Brain microvascular endothelial cell (primary cell): ENCODE results near the gene TXLNB.
A peak's percentile ranks its signal among the peaks of the same experiment; 100 is the strongest.

Source experiments
- DNase-seq: peaks from one replicate; pipeline ENCODE4 v3.0.0-alpha.2; 2020
- H3K27ac ChIP-seq: fragments of 250-450 bp; sonication (Bioruptor Pico); 2 replicates; pipeline ENCODE4 v1.5.1; 2020; ENCODE audit warnings: mild to moderate bottlenecking, moderate library complexity
- H3K27me3 ChIP-seq: fragments of 250-450 bp; sonication (Bioruptor Pico); replicated peaks from 2 replicates; pipeline ENCODE4 v1.5.1; 2020; ENCODE audit warnings: mild to moderate bottlenecking
- H3K36me3 ChIP-seq: fragments of 250-450 bp; sonication (Bioruptor Pico); replicated peaks from 2 replicates; pipeline ENCODE4 v1.5.1; 2020; ENCODE audit warnings: mild to moderate bottlenecking
- H3K4me3 ChIP-seq: 2 replicates; pipeline ENCODE4 v1.5.1; 2011; ENCODE audit warnings: low read depth, mild to moderate bottlenecking, control low read depth, low read length, moderate library complexity
- CTCF ChIP-seq: IDR thresholded peaks from 2 replicates; pipeline ENCODE4 v1.5.1; 2011; ENCODE audit warnings: low read depth, mild to moderate bottlenecking, moderate library complexity, low read length, control low read depth, inconsistent platforms; ENCODE audit errors: missing control alignments
- in situ Hi-C: cut with HindIII; loops from 2 replicates; pipeline ENCODE4 v1.10.0; 2017; ENCODE audit warnings: low sequenced_read_pairs, low pct_ligation_motif_present

TXLNB gene

DNA sequence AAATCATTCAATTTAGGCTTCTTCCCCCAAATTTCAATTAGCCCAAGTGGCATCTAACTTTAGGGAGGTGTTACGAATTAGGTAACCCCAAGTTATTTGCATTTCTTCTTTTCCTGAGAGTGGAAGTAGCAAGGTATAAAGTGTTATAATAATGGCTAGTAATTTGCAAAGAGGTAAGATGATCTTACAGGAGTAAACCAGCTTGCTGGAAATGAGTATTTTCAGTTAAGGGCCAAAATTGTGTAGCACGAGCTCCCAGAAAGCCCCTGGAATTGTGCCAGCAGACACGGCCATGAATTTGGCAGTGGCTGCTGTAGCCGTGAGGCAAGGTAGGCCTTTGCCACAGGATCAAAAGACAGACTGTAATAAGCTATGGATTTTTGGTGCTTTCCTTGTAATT, 44.7 kb upstream of the TXLNB start:
- no peaks in the 10 kb centered on the region for H3K27me3 ChIP-seq
- no peak for DNase-seq
- no peak for TF ChIP-seq CTCF
- no peaks in the 10 kb centered on the region for H3K36me3 ChIP-seq
- in situ Hi-C loops, result no loop called here
- H3K27ac ChIP-seq, result no peak overlapping the region
- no peak overlapping the region for H3K4me3 ChIP-seq

DNA sequence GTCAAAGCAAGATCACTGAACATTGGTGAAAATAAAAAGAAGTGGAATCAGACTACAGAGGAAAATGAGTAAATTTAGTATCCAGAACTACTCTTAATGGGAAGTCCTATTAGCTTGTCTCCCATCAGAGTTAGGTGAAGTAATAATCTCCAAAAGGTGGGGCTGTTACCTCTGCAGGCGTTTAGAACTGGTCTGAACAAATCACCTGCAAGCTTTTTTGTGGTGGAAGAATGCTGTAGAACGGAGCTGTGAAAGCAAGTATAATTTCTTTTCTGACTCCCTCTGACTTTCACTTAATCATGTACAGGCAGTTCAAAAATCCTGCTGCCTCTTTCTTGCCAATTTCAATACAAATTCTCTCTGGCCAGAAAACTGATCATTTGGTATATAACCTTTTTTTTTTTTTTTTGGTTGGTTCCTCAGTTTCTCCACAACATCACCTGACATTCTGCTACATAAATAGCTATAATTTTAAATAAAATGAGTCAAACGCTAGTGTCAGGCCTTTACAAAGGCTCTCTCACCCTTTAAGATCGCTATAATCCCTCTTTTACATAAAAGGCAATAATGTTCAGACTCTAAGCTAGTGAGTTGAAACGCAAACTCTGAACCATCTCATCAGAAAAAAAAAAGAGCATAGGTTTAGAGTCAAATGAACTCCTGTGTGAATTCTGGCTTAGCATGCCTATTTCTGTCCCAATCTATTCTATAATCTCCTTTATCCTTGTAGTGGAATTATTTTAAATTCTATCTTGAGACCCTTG, 43.8 kb upstream of the TXLNB start:
- no peak overlapping the region for H3K27ac ChIP-seq
- no peaks in the 10 kb centered on the region for H3K27me3 ChIP-seq
- in situ Hi-C loops, result no loop called here
- DNase-seq, result no peak
- H3K36me3 ChIP-seq, result no peaks in the 10 kb centered on the region
- H3K4me3 ChIP-seq, result no peak overlapping the region
- TF ChIP-seq CTCF, result no peak

DNA sequence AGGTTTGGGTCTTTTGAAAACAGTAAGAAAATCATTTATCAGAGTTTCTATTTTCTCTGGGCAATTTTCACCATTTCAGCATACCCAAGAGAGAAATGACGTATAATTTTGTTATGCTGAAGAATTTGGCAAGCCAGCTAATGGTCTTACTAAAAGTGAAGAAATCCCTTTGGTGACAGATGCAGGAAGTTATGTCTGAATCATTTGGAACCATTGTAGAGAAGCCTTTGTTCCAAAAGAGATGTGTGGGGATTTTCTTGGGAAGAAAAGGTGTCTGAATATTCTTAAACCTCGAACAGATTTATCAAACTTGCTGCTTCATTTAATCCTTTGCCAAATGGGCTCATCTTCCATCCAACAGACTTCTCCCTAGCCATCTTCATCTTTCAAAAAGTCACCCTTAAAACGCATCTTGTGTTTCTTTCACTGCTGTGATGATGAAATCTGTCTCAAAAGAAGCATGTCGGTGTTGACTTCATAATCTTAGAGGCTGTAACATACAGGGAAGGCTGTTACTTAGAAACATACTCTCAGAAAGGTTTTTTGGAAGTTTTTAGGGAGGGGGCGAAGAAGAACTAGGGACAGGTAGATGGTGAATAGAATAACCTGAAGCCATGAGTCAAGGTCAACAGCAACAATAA, 43.1 kb upstream of the TXLNB start:
- peak; percentile 67 for DNase-seq

GRCh38 chr6:139330826-139331500, 39.2 kb upstream of the TXLNB start:
- Histone ChIP-seq H3K4me3 (no peak overlapping the region), H3K27ac (no peak overlapping the region), H3K27me3 (no peaks in the 10 kb centered on the region), H3K36me3 (no peaks in the 10 kb centered on the region)
- no peak for DNase-seq
- in situ Hi-C loops, result no loop called here
- no peak for TF ChIP-seq CTCF

More for the DNA sequence above, 43.1 kb upstream of the TXLNB start:
- H3K36me3 ChIP-seq, result no peaks in the 10 kb centered on the region
- peak overlapping the region; percentile 66 for H3K27ac ChIP-seq
- TF ChIP-seq CTCF, result no peak
- no peak overlapping the region for H3K4me3 ChIP-seq
- in situ Hi-C loops, result no loop called here
- no peaks in the 10 kb centered on the region for H3K27me3 ChIP-seq

GRCh38 chr6:139330306-139330705, 38.5 kb upstream of the TXLNB start:
- Histone ChIP-seq H3K27ac (no peak overlapping the region), H3K27me3 (no peaks in the 10 kb centered on the region), H3K4me3 (no peak overlapping the region), H3K36me3 (no peaks in the 10 kb centered on the region)
- no peak for DNase-seq
- TF ChIP-seq CTCF, result no peak
- in situ Hi-C loops, result no loop called here
